ENCODE data around the gene LSMEM2.
"Not testable (repeated sequence)": the region's sequence is repeated elsewhere in the genome, so short reads cannot be mapped to it uniquely, and the experiment has no call there.

LSMEM2 gene

GRCh38 chr3:50259432-50260026 lies 19.4 kb upstream of the LSMEM2 start:
- TF ChIP-seq EZH2 (IDR thresholded peaks at IDR 0.05) = no peak
- no peak for TF ChIP-seq POLR2AphosphoS5 (IDR thresholded peaks at IDR 0.05; ENCODE audit: borderline replicate concordance, low read depth, low read length)
- no peak for TF ChIP-seq FOXP2 (optimal IDR thresholded peaks at IDR 0.05; ENCODE audit: control extremely low read depth, extremely low read length, insufficient read depth)
- H3K4me3 ChIP-seq = peak overlapping the region; percentile 76
- DNase-seq (ENCODE audit: low read depth, low spot score) = no peak
- H3K27ac ChIP-seq = no peak overlapping the region
- H3K36me3 ChIP-seq (ENCODE audit: insufficient read depth, low read length) = peaks cover 10% of the 10 kb centered on the region; the same call in 1 of the 2 replicates
- no peaks in the 10 kb centered on the region for H3K9me3 ChIP-seq (ENCODE audit: low read depth, low read length)
- no peak overlapping the region for H3K9ac ChIP-seq (ENCODE audit: insufficient read length)

- Histone ChIP-seq H3K9me3 (ENCODE audit: low read depth, low read length) (no peaks in the 10 kb centered on the region), H3K4me3 (peak overlapping the region; percentile 76), H3K9ac (ENCODE audit: insufficient read length) (peak overlapping the region; percentile 78), H3K27ac (no peak overlapping the region), H3K36me3 (ENCODE audit: insufficient read depth, low read length) (peaks cover 10% of the 10 kb centered on the region; the same call in 1 of the 2 replicates)
- no peak for DNase-seq (ENCODE audit: low read depth, low spot score)
- TF ChIP-seq POLR2AphosphoS5 (IDR thresholded peaks at IDR 0.05; ENCODE audit: borderline replicate concordance, low read depth, low read length) = no peak; the same call in 1 of the 2 replicates
- no peak for TF ChIP-seq FOXP2 (optimal IDR thresholded peaks at IDR 0.05; ENCODE audit: control extremely low read depth, extremely low read length, insufficient read depth)
These were observed 18.6 kb upstream of the LSMEM2 start for GRCh38 chr3:50260027-50260941.

- no peak for DNase-seq (ENCODE audit: low read depth, low spot score)
- TF ChIP-seq FOXP2 (optimal IDR thresholded peaks at IDR 0.05; ENCODE audit: control extremely low read depth, extremely low read length, insufficient read depth) (no peak), POLR2AphosphoS5 (IDR thresholded peaks at IDR 0.05; ENCODE audit: borderline replicate concordance, low read depth, low read length) (no peak), EZH2 (IDR thresholded peaks at IDR 0.05) (no peak)
- peaks cover 10% of the 10 kb centered on the region; the same call in 1 of the 2 replicates for H3K36me3 ChIP-seq (ENCODE audit: insufficient read depth, low read length)
- H3K9me3 ChIP-seq (ENCODE audit: low read depth, low read length) = no peaks in the 10 kb centered on the region
- no peak overlapping the region for H3K27ac ChIP-seq
- peak overlapping the region; percentile 76 for H3K4me3 ChIP-seq
- H3K9ac ChIP-seq (ENCODE audit: insufficient read length) = peak overlapping the region; percentile 78
These were observed 17.9 kb upstream of the LSMEM2 start for GRCh38 chr3:50260942-50261441.

- Histone ChIP-seq H3K4me3 (no peak overlapping the region), H3K27ac (no peak overlapping the region), H3K9me3 (ENCODE audit: low read depth, low read length) (no peaks in the 10 kb centered on the region), H3K36me3 (ENCODE audit: insufficient read depth, low read length) (peaks cover 10% of the 10 kb centered on the region; the same call in 1 of the 2 replicates), H3K9ac (ENCODE audit: insufficient read length) (no peak overlapping the region)
- no peak for DNase-seq (ENCODE audit: low read depth, low spot score)
- TF ChIP-seq EZH2 (IDR thresholded peaks at IDR 0.05) (no peak), POLR2AphosphoS5 (IDR thresholded peaks at IDR 0.05; ENCODE audit: borderline replicate concordance, low read depth, low read length) (no peak), FOXP2 (optimal IDR thresholded peaks at IDR 0.05; ENCODE audit: control extremely low read depth, extremely low read length, insufficient read depth) (no peak)
These were observed 17.4 kb upstream of the LSMEM2 start for GRCh38 chr3:50261505-50261904.

GRCh38 chr3:50262200-50262599 lies 16.7 kb upstream of the LSMEM2 start:
- not testable (repeated sequence) for H3K36me3 ChIP-seq (ENCODE audit: insufficient read depth, low read length); DNase-seq (ENCODE audit: low read depth, low spot score); H3K27ac ChIP-seq; H3K9ac ChIP-seq (ENCODE audit: insufficient read length); H3K4me3 ChIP-seq; H3K9me3 ChIP-seq (ENCODE audit: low read depth, low read length)

- no peaks in the 10 kb centered on the region; the same call in 1 of the 2 replicates for H3K36me3 ChIP-seq (ENCODE audit: insufficient read depth, low read length)
- no peak for DNase-seq (ENCODE audit: low read depth, low spot score)
- no peak for TF ChIP-seq POLR2AphosphoS5 (IDR thresholded peaks at IDR 0.05; ENCODE audit: borderline replicate concordance, low read depth, low read length)
- no peak for TF ChIP-seq FOXP2 (optimal IDR thresholded peaks at IDR 0.05; ENCODE audit: control extremely low read depth, extremely low read length, insufficient read depth)
- TF ChIP-seq EZH2 (IDR thresholded peaks at IDR 0.05) = no peak
- H3K9ac ChIP-seq (ENCODE audit: insufficient read length) = no peak overlapping the region
- H3K9me3 ChIP-seq (ENCODE audit: low read depth, low read length) = no peaks in the 10 kb centered on the region
- no peak overlapping the region for H3K4me3 ChIP-seq
- H3K27ac ChIP-seq = no peak overlapping the region
These were observed 16.1 kb upstream of the LSMEM2 start for GRCh38 chr3:50262778-50263177.

- DNase-seq (ENCODE audit: low read depth, low spot score) = no peak
- no peaks in the 10 kb centered on the region for H3K36me3 ChIP-seq (ENCODE audit: insufficient read depth, low read length)
- H3K9me3 ChIP-seq (ENCODE audit: low read depth, low read length) = no peaks in the 10 kb centered on the region
- no peak for TF ChIP-seq POLR2AphosphoS5 (IDR thresholded peaks at IDR 0.05; ENCODE audit: borderline replicate concordance, low read depth, low read length)
- H3K9ac ChIP-seq (ENCODE audit: insufficient read length) = no peak overlapping the region
- no peak overlapping the region for H3K4me3 ChIP-seq
- H3K27ac ChIP-seq = peak overlapping the region; percentile 60
These were observed 15.2 kb upstream of the LSMEM2 start for GRCh38 chr3:50263478-50264382.

All from SK-N-MC (cell line).